ENCODE measurements around the gene PRKD2. TPM values are rescaled to one million over a fixed set of nuclear protein-coding genes. Genes with fewer than 3 reads are reported as not detected.

Gene PRKD2
- polyA plus RNA-seq, 1 donor from 2014 or later: 8.0 TPM

DNA sequence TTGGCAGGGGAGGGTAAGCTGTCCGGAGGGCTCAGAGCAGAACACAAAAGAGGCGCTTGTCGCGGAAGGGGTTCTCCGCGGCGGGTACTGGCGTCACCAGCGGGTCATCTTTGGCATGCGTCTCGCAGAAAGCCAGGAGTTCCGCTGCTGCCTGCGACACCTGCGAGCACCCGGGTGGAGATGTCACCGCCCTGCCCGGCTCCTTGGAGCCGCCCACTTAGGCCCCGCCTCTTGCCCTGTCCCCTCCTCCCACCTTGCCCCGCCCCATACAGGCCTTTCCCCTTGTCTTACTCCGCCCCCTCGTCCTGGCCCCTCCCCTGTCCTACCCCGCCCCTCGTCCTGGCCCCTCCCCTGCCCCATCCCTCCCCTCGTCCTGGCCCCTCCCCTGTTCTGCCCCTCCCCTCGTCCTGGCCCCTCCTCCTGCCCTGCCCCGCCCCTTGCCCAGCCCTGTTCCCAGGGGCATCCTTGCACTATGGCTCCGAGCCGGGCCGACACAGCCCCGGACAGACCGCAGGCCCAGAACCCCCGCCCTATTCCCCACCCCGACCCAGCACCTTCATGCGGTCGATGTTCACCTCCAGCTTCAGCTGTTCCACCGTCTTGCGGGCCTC lies 82.8 kb downstream of the PRKD2 start:
- Histone ChIP-seq H3K4me2 (ENCODE audit: low read length) (peak overlapping the region; percentile 6), H3K36me3 (ENCODE audit: insufficient read depth, low read length) (no peaks in the 10 kb centered on the region), H3K9me2 (ENCODE audit: insufficient read depth, low read length) (no peaks in the 10 kb centered on the region), H4K20me1 (ENCODE audit: insufficient read depth) (no peaks in the 10 kb centered on the region), H3K27me3 (ENCODE audit: insufficient read depth, low read depth, low read length) (peaks cover 5% of the 10 kb centered on the region), H3K4me3 (ENCODE audit: low read length) (peak overlapping the region; percentile 57), H3K79me2 (replicated peaks; ENCODE audit: insufficient read depth, low read length) (no peaks in the 10 kb centered on the region), H3K9me3 (ENCODE audit: low read length) (no peaks in the 10 kb centered on the region), H2AFZ (ENCODE audit: low read depth, low read length) (no peak overlapping the region), H3K9ac (ENCODE audit: low read length) (peak overlapping the region; percentile 46), H3F3A (ENCODE audit: insufficient read depth, low read length, poor library complexity, severe bottlenecking) (no peaks in the 10 kb centered on the region), H3K27ac (ENCODE audit: low read length) (no peak overlapping the region)
- TF ChIP-seq RAD21 (conservative IDR thresholded peaks at IDR 0.05): no peak
- no peak for TF ChIP-seq MXI1 (conservative IDR thresholded peaks at IDR 0.05; ENCODE audit: poor library complexity, severe bottlenecking)
- TF ChIP-seq TAF1 (IDR thresholded peaks at IDR 0.05; ENCODE audit: low read depth): no peak
- TF ChIP-seq POLR2AphosphoS5 (IDR thresholded peaks at IDR 0.05): no peak
- TF ChIP-seq, protein P1, sequence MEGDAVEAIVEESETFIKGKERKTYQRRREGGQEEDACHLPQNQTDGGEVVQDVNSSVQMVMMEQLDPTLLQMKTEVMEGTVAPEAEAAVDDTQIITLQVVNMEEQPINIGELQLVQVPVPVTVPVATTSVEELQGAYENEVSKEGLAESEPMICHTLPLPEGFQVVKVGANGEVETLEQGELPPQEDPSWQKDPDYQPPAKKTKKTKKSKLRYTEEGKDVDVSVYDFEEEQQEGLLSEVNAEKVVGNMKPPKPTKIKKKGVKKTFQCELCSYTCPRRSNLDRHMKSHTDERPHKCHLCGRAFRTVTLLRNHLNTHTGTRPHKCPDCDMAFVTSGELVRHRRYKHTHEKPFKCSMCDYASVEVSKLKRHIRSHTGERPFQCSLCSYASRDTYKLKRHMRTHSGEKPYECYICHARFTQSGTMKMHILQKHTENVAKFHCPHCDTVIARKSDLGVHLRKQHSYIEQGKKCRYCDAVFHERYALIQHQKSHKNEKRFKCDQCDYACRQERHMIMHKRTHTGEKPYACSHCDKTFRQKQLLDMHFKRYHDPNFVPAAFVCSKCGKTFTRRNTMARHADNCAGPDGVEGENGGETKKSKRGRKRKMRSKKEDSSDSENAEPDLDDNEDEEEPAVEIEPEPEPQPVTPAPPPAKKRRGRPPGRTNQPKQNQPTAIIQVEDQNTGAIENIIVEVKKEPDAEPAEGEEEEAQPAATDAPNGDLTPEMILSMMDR (IDR thresholded peaks at IDR 0.05; ENCODE audit: poor library complexity, severe bottlenecking): no peak
- TF ChIP-seq EZH2 (IDR thresholded peaks at IDR 0.05; ENCODE audit: borderline replicate concordance, insufficient read depth, low read length, poor library complexity, severe bottlenecking): no peak
- TF ChIP-seq EP300 (conservative IDR thresholded peaks at IDR 0.05; ENCODE audit: poor library complexity, severe bottlenecking): no peak
- TF ChIP-seq, protein P2, sequence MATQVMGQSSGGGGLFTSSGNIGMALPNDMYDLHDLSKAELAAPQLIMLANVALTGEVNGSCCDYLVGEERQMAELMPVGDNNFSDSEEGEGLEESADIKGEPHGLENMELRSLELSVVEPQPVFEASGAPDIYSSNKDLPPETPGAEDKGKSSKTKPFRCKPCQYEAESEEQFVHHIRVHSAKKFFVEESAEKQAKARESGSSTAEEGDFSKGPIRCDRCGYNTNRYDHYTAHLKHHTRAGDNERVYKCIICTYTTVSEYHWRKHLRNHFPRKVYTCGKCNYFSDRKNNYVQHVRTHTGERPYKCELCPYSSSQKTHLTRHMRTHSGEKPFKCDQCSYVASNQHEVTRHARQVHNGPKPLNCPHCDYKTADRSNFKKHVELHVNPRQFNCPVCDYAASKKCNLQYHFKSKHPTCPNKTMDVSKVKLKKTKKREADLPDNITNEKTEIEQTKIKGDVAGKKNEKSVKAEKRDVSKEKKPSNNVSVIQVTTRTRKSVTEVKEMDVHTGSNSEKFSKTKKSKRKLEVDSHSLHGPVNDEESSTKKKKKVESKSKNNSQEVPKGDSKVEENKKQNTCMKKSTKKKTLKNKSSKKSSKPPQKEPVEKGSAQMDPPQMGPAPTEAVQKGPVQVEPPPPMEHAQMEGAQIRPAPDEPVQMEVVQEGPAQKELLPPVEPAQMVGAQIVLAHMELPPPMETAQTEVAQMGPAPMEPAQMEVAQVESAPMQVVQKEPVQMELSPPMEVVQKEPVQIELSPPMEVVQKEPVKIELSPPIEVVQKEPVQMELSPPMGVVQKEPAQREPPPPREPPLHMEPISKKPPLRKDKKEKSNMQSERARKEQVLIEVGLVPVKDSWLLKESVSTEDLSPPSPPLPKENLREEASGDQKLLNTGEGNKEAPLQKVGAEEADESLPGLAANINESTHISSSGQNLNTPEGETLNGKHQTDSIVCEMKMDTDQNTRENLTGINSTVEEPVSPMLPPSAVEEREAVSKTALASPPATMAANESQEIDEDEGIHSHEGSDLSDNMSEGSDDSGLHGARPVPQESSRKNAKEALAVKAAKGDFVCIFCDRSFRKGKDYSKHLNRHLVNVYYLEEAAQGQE (IDR thresholded peaks at IDR 0.05; ENCODE audit: borderline replicate concordance): no peak
- TF ChIP-seq SMC3 (conservative IDR thresholded peaks at IDR 0.05; ENCODE audit: poor library complexity): no peak

DNA sequence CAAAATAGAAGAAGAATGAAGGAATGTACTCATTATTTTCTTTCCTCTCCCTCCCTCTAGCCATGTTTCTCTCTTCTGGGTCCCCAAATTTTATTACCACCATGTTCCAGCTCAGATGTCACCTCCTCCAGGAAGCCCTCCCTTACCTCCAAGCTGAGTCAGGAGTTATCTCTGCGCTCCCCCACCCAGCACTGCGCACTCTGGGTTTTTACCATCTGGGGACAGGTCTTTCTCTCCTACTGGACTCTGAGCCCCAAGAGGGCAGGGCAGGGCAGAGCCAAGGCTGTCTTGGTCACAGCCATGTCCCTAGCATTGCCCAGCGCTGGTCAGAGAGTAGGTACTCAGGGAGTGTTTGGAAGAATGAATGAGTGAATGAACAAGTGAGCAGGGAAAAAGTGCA lies 83.8 kb downstream of the PRKD2 start:
- Histone ChIP-seq H3K36me3 (ENCODE audit: insufficient read depth, low read length) (no peaks in the 10 kb centered on the region), H3F3A (ENCODE audit: insufficient read depth, low read length, poor library complexity, severe bottlenecking) (no peaks in the 10 kb centered on the region), H3K9me2 (ENCODE audit: insufficient read depth, low read length) (no peaks in the 10 kb centered on the region), H3K9me3 (ENCODE audit: low read length) (no peaks in the 10 kb centered on the region), H2AFZ (ENCODE audit: low read depth, low read length) (no peak overlapping the region), H3K4me2 (ENCODE audit: low read length) (no peak overlapping the region), H3K4me3 (ENCODE audit: low read length) (no peak overlapping the region), H3K9ac (ENCODE audit: low read length) (no peak overlapping the region), H3K27me3 (ENCODE audit: insufficient read depth, low read depth, low read length) (peaks cover 5% of the 10 kb centered on the region), H3K27ac (ENCODE audit: low read length) (no peak overlapping the region), H3K79me2 (replicated peaks; ENCODE audit: insufficient read depth, low read length) (no peaks in the 10 kb centered on the region), H4K20me1 (ENCODE audit: insufficient read depth) (no peaks in the 10 kb centered on the region)
- TF ChIP-seq TAF1 (IDR thresholded peaks at IDR 0.05; ENCODE audit: low read depth): no peak
- no peak for TF ChIP-seq EZH2 (IDR thresholded peaks at IDR 0.05; ENCODE audit: borderline replicate concordance, insufficient read depth, low read length, poor library complexity, severe bottlenecking)
- no peak for TF ChIP-seq POLR2AphosphoS5 (IDR thresholded peaks at IDR 0.05)
- TF ChIP-seq MXI1 (conservative IDR thresholded peaks at IDR 0.05; ENCODE audit: poor library complexity, severe bottlenecking): no peak
- TF ChIP-seq, protein P1 (IDR thresholded peaks at IDR 0.05; ENCODE audit: poor library complexity, severe bottlenecking): no peak
- TF ChIP-seq EP300 (conservative IDR thresholded peaks at IDR 0.05; ENCODE audit: poor library complexity, severe bottlenecking): no peak
